ENCODE data around the gene SNCG.
"Not testable (repeated sequence)": the region's sequence is repeated elsewhere in the genome, so short reads cannot be mapped to it uniquely, and the experiment has no call there.

SNCG gene

GRCh38 chr10:86929468-86930380 is 28.7 kb upstream of the SNCG start:
- H3K79me2 ChIP-seq (ENCODE audit: low read length), result no peaks in the 10 kb centered on the region
- TF ChIP-seq, protein P1, sequence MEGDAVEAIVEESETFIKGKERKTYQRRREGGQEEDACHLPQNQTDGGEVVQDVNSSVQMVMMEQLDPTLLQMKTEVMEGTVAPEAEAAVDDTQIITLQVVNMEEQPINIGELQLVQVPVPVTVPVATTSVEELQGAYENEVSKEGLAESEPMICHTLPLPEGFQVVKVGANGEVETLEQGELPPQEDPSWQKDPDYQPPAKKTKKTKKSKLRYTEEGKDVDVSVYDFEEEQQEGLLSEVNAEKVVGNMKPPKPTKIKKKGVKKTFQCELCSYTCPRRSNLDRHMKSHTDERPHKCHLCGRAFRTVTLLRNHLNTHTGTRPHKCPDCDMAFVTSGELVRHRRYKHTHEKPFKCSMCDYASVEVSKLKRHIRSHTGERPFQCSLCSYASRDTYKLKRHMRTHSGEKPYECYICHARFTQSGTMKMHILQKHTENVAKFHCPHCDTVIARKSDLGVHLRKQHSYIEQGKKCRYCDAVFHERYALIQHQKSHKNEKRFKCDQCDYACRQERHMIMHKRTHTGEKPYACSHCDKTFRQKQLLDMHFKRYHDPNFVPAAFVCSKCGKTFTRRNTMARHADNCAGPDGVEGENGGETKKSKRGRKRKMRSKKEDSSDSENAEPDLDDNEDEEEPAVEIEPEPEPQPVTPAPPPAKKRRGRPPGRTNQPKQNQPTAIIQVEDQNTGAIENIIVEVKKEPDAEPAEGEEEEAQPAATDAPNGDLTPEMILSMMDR (IDR thresholded peaks at IDR 0.05; ENCODE audit: low read length), result no peak
- TF ChIP-seq EZH2 (optimal IDR thresholded peaks at IDR 0.05; ENCODE audit: low read depth, low read length), result no peak
- no peak for TF ChIP-seq EZH2phosphoT487 (IDR thresholded peaks at IDR 0.05; ENCODE audit: low read length)
- H3K4me2 ChIP-seq (ENCODE audit: low read depth, low read length), result no peak overlapping the region
- H3K4me1 ChIP-seq (ENCODE audit: low read length), result no peaks in the 10 kb centered on the region
- no peaks in the 10 kb centered on the region for H4K20me1 ChIP-seq (ENCODE audit: insufficient read depth, low read length)
- no peak overlapping the region for H2AFZ ChIP-seq (ENCODE audit: low read length)
- no peak for DNase-seq
- no peak overlapping the region for H3K27ac ChIP-seq (ENCODE audit: low read length)
- H3F3A ChIP-seq (ENCODE audit: insufficient read depth, low read length), result no peaks in the 10 kb centered on the region
- H3K9ac ChIP-seq (ENCODE audit: low read length), result no peak overlapping the region
- H3K9me3 ChIP-seq (replicated peaks; ENCODE audit: insufficient read depth, low read length), result no peaks in the 10 kb centered on the region
- no peaks in the 10 kb centered on the region for H3K36me3 ChIP-seq (replicated peaks; ENCODE audit: insufficient read depth, low read length)
- H3K27me3 ChIP-seq (replicated peaks; ENCODE audit: insufficient read depth, low read length), result no peaks in the 10 kb centered on the region
- no peaks in the 10 kb centered on the region for H3K9me2 ChIP-seq (replicated peaks; ENCODE audit: insufficient read depth, low read length)
- H3K4me3 ChIP-seq (ENCODE audit: low read length), result no peak overlapping the region

- H3K36me3 ChIP-seq (replicated peaks; ENCODE audit: insufficient read depth, low read length), result no peaks in the 10 kb centered on the region
- H3K27ac ChIP-seq (ENCODE audit: low read length), result no peak overlapping the region
- H3K27me3 ChIP-seq (replicated peaks; ENCODE audit: insufficient read depth, low read length), result no peaks in the 10 kb centered on the region
- no peaks in the 10 kb centered on the region for H3K9me2 ChIP-seq (replicated peaks; ENCODE audit: insufficient read depth, low read length)
- H2AFZ ChIP-seq (ENCODE audit: low read length), result no peak overlapping the region
- H4K20me1 ChIP-seq (ENCODE audit: insufficient read depth, low read length), result no peaks in the 10 kb centered on the region
- TF ChIP-seq, protein P1 (IDR thresholded peaks at IDR 0.05; ENCODE audit: low read length), result no peak
- TF ChIP-seq EZH2 (optimal IDR thresholded peaks at IDR 0.05; ENCODE audit: low read depth, low read length) (no peak), EZH2phosphoT487 (IDR thresholded peaks at IDR 0.05; ENCODE audit: low read length) (no peak)
- no peaks in the 10 kb centered on the region for H3K4me1 ChIP-seq (ENCODE audit: low read length)
- DNase-seq, result no peak
- no peaks in the 10 kb centered on the region for H3F3A ChIP-seq (ENCODE audit: insufficient read depth, low read length)
- no peak overlapping the region for H3K4me2 ChIP-seq (ENCODE audit: low read depth, low read length)
- H3K79me2 ChIP-seq (ENCODE audit: low read length), result no peaks in the 10 kb centered on the region
- H3K4me3 ChIP-seq (ENCODE audit: low read length), result no peak overlapping the region
- H3K9ac ChIP-seq (ENCODE audit: low read length), result no peak overlapping the region
- H3K9me3 ChIP-seq (replicated peaks; ENCODE audit: insufficient read depth, low read length), result no peaks in the 10 kb centered on the region
These were observed 26.5 kb upstream of the SNCG start for GRCh38 chr10:86931872-86932271.

- Histone ChIP-seq H3K36me3 (replicated peaks; ENCODE audit: insufficient read depth, low read length) (no peaks in the 10 kb centered on the region), H3K79me2 (ENCODE audit: low read length) (no peaks in the 10 kb centered on the region), H3K9me2 (replicated peaks; ENCODE audit: insufficient read depth, low read length) (no peaks in the 10 kb centered on the region), H3K9ac (ENCODE audit: low read length) (no peak overlapping the region), H3K4me3 (ENCODE audit: low read length) (no peak overlapping the region), H3F3A (ENCODE audit: insufficient read depth, low read length) (no peaks in the 10 kb centered on the region), H3K4me2 (ENCODE audit: low read depth, low read length) (no peak overlapping the region), H2AFZ (ENCODE audit: low read length) (no peak overlapping the region), H3K27ac (ENCODE audit: low read length) (no peak overlapping the region), H4K20me1 (ENCODE audit: insufficient read depth, low read length) (no peaks in the 10 kb centered on the region), H3K4me1 (ENCODE audit: low read length) (no peaks in the 10 kb centered on the region), H3K9me3 (replicated peaks; ENCODE audit: insufficient read depth, low read length) (no peaks in the 10 kb centered on the region), H3K27me3 (replicated peaks; ENCODE audit: insufficient read depth, low read length) (no peaks in the 10 kb centered on the region)
- TF ChIP-seq EZH2 (optimal IDR thresholded peaks at IDR 0.05; ENCODE audit: low read depth, low read length), result no peak
- no peak for DNase-seq
These were observed 25.7 kb upstream of the SNCG start for GRCh38 chr10:86932674-86933073.

DNA sequence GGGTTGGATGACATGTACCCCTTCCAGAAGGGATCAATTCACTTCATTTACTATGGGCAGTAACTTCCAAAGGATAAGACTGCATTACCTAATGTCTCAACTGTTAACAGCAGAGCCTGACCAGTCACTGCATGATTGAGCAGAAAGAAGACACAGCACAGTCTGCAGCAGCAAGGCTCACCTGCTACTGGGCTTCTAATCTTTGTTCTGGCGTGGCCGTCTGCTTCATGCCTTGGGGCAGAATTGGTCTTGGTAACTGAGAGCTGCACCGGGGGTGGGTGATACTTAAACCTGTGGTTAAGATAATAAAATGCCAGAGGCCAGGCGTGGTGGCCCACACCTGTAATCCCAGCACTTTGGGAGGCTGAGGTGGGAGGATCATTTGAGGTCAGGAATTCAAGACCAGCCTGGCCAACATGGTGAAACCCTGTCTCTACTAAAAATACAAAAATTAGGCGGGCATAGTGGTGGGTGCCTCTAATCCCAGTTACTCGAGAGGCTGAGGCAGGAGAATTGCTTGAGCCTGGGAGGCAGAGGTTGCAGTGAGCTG is 24.2 kb upstream of the SNCG start:
- DNase-seq; H3F3A ChIP-seq (ENCODE audit: insufficient read depth, low read length); H3K4me2 ChIP-seq (ENCODE audit: low read depth, low read length); H3K9me3 ChIP-seq (replicated peaks; ENCODE audit: insufficient read depth, low read length); H2AFZ ChIP-seq (ENCODE audit: low read length); H3K9ac ChIP-seq (ENCODE audit: low read length); H3K36me3 ChIP-seq (replicated peaks; ENCODE audit: insufficient read depth, low read length); H3K27ac ChIP-seq (ENCODE audit: low read length); H3K4me3 ChIP-seq (ENCODE audit: low read length); H3K4me1 ChIP-seq (ENCODE audit: low read length); H3K79me2 ChIP-seq (ENCODE audit: low read length); H3K27me3 ChIP-seq (replicated peaks; ENCODE audit: insufficient read depth, low read length); H4K20me1 ChIP-seq (ENCODE audit: insufficient read depth, low read length); H3K9me2 ChIP-seq (replicated peaks; ENCODE audit: insufficient read depth, low read length): not testable (repeated sequence)

All from MM.1S (cell line).